ENCODE measurements around the gene YWHAG. TPM values are rescaled to one million over a fixed set of nuclear protein-coding genes. Genes with fewer than 3 reads are reported as not detected.
A peak's percentile ranks its signal among the peaks of the same experiment; 100 is the strongest.
"Not testable (repeated sequence)": the region's sequence is repeated elsewhere in the genome, so short reads cannot be mapped to it uniquely, and the experiment has no call there.

YWHAG gene
- total RNA-seq, 4 donors from 2014 or later = 98.0 to 263 (median 147) TPM

DNA sequence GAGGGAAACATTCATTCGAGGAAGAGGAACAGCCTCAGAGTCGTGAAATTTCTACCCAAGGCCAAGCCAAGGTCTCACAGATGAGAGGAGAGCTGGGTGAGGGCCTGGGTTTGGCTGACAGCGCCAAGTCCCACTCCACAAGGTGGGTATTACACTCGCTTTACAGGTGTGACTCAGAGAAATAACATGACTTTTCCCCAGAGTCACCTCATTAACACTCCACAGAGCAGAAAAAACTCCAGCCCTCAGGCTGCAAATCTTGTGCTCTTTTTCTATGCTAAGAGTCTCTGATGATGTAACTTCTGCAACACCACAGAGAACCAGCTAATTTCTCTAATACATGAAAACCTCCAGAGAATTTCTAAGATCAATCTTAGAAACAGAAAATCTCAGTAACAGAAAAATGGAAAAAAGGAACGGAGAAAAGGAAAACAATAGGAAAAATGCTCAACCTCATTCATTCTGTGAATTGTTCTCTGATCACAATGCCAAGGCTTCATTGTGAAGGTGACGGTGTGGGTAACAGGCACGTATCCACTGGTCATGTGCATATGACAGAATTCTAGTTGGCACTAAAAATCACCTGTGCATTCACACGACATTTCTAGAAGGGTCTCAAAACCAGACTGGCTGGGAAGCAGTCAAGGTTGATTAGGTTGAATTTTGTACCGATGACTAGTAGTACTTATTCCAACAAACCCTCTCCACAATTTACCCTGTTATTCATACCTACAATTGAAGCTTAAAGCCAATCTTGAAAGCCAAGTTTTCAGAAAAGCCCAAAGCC is 20.3 kb downstream of the YWHAG start:
- no peak for ATAC-seq (ENCODE audit: low FRiP score)
- no peak for DNase-seq (ENCODE audit: low spot score)
- TF ChIP-seq, protein P1, sequence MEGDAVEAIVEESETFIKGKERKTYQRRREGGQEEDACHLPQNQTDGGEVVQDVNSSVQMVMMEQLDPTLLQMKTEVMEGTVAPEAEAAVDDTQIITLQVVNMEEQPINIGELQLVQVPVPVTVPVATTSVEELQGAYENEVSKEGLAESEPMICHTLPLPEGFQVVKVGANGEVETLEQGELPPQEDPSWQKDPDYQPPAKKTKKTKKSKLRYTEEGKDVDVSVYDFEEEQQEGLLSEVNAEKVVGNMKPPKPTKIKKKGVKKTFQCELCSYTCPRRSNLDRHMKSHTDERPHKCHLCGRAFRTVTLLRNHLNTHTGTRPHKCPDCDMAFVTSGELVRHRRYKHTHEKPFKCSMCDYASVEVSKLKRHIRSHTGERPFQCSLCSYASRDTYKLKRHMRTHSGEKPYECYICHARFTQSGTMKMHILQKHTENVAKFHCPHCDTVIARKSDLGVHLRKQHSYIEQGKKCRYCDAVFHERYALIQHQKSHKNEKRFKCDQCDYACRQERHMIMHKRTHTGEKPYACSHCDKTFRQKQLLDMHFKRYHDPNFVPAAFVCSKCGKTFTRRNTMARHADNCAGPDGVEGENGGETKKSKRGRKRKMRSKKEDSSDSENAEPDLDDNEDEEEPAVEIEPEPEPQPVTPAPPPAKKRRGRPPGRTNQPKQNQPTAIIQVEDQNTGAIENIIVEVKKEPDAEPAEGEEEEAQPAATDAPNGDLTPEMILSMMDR (IDR thresholded peaks at IDR 0.05) = no peak

DNA sequence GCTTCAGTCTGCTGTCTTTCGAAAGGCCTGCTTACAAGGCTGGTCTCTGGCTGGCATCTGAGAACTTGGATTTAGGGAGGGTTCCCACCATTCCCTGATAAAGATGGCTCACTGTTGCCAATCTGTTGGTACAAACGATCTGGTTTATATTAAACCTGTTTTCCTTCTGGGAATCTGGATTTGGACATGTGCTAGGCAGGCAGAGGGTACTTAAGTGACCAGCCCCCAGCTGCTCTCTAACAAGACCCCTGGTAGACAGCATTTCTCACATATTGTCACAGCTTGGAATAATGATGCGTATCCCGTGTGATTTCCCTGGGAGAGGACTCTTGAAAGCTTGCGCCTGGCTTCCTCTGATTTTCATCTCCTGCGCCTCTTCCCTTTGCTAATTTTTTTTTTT is 21.6 kb downstream of the YWHAG start:
- ATAC-seq (ENCODE audit: low FRiP score) (no peak), DNase-seq (ENCODE audit: low spot score) (no peak)
- TF ChIP-seq, protein P1 (IDR thresholded peaks at IDR 0.05) = no peak

DNA sequence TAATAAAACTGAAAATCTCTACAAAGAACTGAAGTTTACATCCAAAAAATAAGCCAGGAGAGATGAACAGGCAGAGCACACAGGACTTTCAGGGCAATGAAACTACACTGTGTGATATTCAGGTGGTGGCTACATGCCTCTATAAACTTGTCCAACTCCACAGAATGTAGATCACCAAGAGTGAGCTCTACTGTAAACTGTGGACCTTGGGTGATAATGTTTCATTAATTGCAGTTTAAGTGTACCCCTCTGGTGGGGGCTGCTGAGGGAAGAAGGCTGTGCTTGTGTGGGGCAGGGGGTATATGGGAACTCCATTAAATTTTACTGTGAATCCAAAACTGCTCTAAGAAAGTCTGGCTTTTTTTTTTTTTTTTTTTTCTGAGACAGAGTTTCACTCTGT is 22.7 kb downstream of the YWHAG start:
- no peak for DNase-seq (ENCODE audit: low spot score)
- TF ChIP-seq, protein P1 (IDR thresholded peaks at IDR 0.05) = no peak
- ATAC-seq (ENCODE audit: low FRiP score) = no peak

DNA sequence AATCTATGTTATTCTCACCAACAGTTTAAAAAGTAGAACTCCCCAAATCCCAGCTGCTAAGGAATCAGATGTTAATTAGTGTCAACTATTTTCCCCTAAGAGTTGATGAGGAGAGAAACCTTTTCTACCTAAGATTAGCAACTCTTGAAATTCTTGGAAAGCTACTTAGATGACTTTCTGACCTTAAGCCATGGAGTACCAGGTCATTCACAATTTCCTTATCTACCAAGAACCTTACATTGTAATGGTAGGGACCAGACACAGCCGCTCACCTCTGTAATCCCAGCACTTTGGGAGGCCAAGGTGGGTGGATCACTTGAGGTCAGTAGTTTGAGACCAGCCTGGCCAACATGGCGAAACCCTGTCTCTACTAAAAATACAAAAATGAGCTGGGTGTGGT is 23.4 kb downstream of the YWHAG start:
- not testable (repeated sequence) for ATAC-seq (ENCODE audit: low FRiP score)

DNA sequence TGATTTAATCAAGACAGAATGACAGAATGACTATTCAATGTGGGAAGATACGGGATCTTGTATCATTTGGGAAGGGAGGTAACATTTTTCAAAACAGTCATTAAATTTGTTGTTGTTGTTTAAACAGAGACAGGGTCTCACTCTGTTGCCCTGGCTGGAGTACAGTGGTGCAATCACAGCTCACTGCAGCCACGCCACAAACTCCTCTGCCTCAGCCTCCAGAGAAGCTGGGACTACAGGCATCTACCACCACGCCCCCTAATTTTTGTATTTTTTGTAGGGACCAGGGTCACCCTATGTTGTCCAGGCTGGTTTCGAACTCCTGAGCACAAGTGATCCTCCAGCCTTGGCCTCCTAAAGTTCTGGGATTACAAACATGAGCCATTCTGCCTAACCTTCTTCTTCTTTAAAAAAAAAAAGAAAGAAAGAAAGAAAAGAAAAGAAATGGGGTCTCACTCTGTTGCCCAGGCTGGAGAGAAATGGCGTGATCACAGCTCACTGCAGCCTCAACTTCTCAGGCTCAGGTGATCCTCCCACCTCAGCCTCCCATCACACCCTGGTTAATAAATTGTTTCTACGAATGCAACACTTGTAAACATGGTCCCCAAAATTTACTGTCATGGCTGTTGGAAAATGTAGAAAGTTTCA is 24.3 kb downstream of the YWHAG start:
- TF ChIP-seq, protein P1 (IDR thresholded peaks at IDR 0.05) = no peak
- no peak for ATAC-seq (ENCODE audit: low FRiP score)
- no peak for DNase-seq (ENCODE audit: low spot score)

More for the DNA sequence above, 23.4 kb downstream of the YWHAG start:
- not testable (repeated sequence) for DNase-seq (ENCODE audit: low spot score)

DNA sequence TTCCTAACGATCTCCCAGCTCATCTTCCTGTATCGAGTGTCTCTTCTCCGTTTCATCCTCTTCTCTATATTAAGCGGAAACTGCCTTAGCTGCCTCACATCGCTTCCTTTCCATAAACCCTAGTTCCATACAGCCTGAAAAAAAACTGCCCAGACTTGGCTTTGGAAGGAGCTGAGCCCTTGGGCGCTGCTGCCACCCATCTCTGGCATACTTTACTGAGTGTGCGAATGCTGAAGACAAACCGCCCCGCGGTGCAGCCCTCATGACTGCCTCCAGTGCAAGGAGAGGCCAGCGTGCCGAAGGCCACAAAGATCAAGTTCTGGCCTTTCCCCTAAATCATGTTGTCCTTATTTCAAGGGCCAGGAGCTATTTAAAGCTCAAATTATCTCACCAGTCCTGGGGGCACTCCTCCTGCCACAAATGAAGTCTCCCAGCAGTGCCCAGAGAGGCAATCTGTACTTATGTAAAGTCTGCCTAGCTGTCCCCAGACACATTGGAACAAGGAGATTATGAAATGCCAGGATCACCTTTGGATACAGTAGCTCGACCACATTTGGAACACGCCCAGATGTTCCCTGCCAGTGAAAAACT is 25.2 kb downstream of the YWHAG start:
- ATAC-seq (ENCODE audit: low FRiP score) = peak; percentile 5
- TF ChIP-seq, protein P1 (IDR thresholded peaks at IDR 0.05) = no peak
- no peak for DNase-seq (ENCODE audit: low spot score)

DNA sequence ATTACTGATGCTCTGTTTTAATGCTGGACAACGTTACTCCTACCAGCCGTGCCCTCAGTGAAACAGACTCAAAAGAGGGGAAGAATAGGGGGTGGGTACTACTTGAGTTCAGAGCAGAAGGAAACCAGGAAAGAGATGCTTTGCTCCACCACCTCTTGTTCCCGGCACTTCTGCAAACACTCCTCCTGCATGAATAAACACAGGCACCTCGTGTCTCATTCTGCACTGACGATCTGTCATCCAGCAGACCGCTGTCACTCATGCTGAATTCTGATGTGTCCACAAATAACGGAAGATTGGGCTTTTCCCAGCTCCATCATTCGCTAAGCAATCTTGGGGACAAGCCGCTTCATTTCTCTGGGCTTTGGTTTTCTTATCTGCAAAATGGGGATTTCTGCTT is 26.7 kb downstream of the YWHAG start:
- DNase-seq (ENCODE audit: low spot score) = no peak
- TF ChIP-seq, protein P1 (IDR thresholded peaks at IDR 0.05) = no peak
- no peak for ATAC-seq (ENCODE audit: low FRiP score)
